NCI-H146 treated with DMSO at 0.1 percent for 48 hours (cell line): ENCODE measurements around the gene UGT3A2.
"Not testable (repeated sequence)": the region's sequence is repeated elsewhere in the genome, so short reads cannot be mapped to it uniquely, and the experiment has no call there.

ENCODE experiments used
- DNase-seq: peaks from one replicate; lab custom pipeline; 2025; ENCODE audit not compliant: unreplicated experiment; lab: John Stamatoyannopoulos, UW

Gene UGT3A2

GRCh38 chr5:36054647-36055046 is 12.0 kb downstream of the UGT3A2 start:
- DNase-seq = no peak

GRCh38 chr5:36052538-36052937 is 14.1 kb downstream of the UGT3A2 start:
- DNase-seq = no peak

GRCh38 chr5:36049949-36050348 is 16.7 kb downstream of the UGT3A2 start:
- DNase-seq = no peak

GRCh38 chr5:36047384-36048160 is 19.1 kb downstream of the UGT3A2 start:
- DNase-seq = no peak

GRCh38 chr5:36045895-36046294 is 20.8 kb downstream of the UGT3A2 start:
- DNase-seq = no peak

GRCh38 chr5:36041537-36041845 is 25.2 kb downstream of the UGT3A2 start:
- no peak for DNase-seq

- DNase-seq = no peak
These were observed 25.8 kb downstream of the UGT3A2 start for GRCh38 chr5:36040651-36041536.

GRCh38 chr5:36035696-36036095 is 31.0 kb downstream of the UGT3A2 start:
- no peak for DNase-seq

- DNase-seq = not testable (repeated sequence)
These were observed 32.0 kb downstream of the UGT3A2 start for GRCh38 chr5:36034536-36035134.

- DNase-seq = no peak
These were observed 33.2 kb downstream of the UGT3A2 start for GRCh38 chr5:36033486-36033885.

- DNase-seq = no peak
These were observed 33.6 kb downstream of the UGT3A2 start for GRCh38 chr5:36033047-36033446.

- DNase-seq = no peak
These were observed 35.5 kb downstream of the UGT3A2 start for GRCh38 chr5:36031223-36031622.

- no peak for DNase-seq
These were observed 36.8 kb downstream of the UGT3A2 start for GRCh38 chr5:36029914-36030313.

- no peak for DNase-seq
These were observed 37.7 kb downstream of the UGT3A2 start for GRCh38 chr5:36028816-36029465.

GRCh38 chr5:36027711-36028110 is 39.0 kb downstream of the UGT3A2 start:
- DNase-seq = no peak

GRCh38 chr5:36026706-36027465 is 39.8 kb downstream of the UGT3A2 start:
- DNase-seq = no peak

GRCh38 chr5:36022246-36022645 is 44.4 kb downstream of the UGT3A2 start:
- DNase-seq = not testable (repeated sequence)

GRCh38 chr5:36019584-36019983 is 47.1 kb downstream of the UGT3A2 start:
- not testable (repeated sequence) for DNase-seq

GRCh38 chr5:36017622-36018021 is 49.1 kb downstream of the UGT3A2 start:
- no peak for DNase-seq

- no peak for DNase-seq
These were observed 49.7 kb downstream of the UGT3A2 start for GRCh38 chr5:36017004-36017403.

- DNase-seq = no peak
These were observed 53.5 kb downstream of the UGT3A2 start for GRCh38 chr5:36013182-36013581.
